Subcutaneous adipose tissue (tissue), 4 donors: ENCODE measurements around the gene CLPSL1. TPM values are rescaled to one million over a fixed set of nuclear protein-coding genes. Genes with fewer than 3 reads are reported as not detected.

Source experiments
- total RNA-seq, 4 donors: library from RNA; depleted of rRNA; stranded (reverse); fragments of >200 nt; gene quantifications; one replicate each; pipeline ENCODE4 v1.1.0, GENCODE V29; 2016
- TF ChIP-seq, protein P1 (sequence below): fragments of 450-650 bp; IDR thresholded peaks from one replicate; pipeline ENCODE4 v1.5.1; 2016; ENCODE audit warnings: low read depth, mild to moderate bottlenecking, control low read depth, antibody characterized with exemption, moderate library complexity

The CLPSL1 gene, protein sequence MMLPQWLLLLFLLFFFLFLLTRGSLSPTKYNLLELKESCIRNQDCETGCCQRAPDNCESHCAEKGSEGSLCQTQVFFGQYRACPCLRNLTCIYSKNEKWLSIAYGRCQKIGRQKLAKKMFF
- not detected for total RNA-seq

DNA sequence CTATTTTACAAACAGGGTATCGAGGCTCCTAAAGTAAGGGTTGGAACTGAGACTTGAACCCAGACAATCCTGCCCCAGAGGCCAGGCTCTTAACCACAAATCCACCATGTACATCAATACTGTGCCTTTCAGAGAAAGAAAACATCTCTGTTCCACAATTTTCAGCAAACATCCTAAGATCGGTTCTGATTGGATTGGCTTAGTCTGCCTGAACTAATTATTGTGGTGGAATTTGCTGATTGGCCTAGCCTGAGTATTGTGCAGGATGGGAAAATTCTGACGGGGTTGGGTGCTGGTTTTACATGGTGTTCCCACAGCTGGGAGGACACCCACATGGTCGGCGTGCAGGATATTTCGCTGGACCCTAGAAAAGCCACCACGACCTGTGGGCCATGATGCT lies at the start of gene CLPSL1:
TSS of gene CLPSL1 (plus strand) at position 301 of the 400 bp plus-strand sequence. CDS start at position 393, 92 bp downstream.
- TF ChIP-seq, protein P1, sequence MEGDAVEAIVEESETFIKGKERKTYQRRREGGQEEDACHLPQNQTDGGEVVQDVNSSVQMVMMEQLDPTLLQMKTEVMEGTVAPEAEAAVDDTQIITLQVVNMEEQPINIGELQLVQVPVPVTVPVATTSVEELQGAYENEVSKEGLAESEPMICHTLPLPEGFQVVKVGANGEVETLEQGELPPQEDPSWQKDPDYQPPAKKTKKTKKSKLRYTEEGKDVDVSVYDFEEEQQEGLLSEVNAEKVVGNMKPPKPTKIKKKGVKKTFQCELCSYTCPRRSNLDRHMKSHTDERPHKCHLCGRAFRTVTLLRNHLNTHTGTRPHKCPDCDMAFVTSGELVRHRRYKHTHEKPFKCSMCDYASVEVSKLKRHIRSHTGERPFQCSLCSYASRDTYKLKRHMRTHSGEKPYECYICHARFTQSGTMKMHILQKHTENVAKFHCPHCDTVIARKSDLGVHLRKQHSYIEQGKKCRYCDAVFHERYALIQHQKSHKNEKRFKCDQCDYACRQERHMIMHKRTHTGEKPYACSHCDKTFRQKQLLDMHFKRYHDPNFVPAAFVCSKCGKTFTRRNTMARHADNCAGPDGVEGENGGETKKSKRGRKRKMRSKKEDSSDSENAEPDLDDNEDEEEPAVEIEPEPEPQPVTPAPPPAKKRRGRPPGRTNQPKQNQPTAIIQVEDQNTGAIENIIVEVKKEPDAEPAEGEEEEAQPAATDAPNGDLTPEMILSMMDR: no peak

DNA sequence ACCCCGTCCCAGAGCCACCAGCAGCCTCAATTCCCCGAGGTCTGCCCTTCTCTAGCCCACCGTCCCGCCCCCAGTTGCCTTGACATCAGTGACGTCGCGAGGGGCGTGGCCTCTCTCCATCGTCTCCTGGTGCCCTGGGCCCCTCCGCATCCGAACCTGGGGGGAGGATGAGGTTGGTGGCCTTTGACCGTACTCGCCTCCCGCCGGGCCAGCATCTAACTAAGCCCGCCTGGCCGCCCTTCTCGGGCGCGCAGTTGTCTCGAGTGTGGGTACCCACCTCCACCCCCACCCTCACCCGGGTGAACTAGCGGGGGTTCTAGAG lies 49.4 kb upstream of the CLPSL1 start:
- TF ChIP-seq, protein P1: no peak

DNA sequence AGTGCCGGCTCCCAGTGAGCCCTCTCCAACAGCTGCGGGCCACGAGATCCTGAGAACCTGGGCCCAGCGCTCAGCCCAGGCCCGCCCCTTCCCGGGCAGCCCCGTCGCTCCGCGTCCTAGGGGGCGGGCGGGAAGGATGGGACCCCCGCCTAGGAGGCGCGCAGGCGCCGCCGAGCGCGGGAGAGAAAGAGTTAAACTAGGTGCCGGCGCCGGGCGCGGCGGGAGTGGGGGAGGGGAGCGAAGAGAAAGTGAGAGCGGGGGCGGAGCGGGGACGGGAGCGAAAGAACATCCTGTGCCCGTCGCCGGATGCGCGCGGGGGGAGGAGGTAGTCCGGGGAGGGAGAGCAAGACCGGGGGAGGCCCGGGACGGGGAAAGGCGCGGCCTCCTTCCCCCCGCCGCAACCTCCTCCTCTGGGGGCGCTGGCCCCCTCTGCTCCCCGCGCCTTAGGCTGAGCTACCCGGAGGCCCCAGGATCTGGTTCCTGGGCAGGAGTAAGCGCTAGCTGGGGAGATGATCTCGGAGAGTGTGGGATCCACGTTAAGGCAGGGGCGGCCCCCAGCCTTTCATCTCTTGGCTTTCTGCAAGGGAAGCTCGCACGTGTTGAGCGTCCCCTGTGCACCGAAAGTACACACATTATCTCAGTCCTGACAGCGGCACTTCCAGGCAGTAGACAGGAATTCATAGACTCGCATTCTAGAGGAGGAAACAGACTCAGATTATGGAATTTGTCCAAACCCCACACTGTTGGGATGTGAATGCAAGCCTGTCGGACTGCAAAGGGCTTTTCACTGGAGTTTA lies 48.9 kb upstream of the CLPSL1 start:
- TF ChIP-seq, protein P1: no peak

DNA sequence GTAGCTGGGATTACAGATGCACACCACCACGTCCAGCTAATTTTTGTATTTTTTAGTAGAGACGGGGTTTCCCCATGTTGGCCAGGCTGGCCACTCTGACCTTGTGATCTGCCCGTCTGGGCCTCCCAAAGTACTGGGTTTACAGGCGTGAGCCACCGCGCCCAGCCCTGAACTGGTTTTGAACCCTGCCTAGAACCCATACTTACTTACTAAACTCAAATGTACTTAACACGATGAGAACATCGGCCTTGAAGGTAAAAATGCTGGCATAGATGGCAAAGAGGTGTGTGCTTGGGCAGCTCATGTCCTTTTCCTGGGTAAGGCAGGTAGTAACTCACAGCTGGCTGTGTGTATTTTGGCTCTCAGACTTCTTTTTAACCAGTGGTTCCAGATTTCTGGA lies 47.2 kb upstream of the CLPSL1 start:
- TF ChIP-seq, protein P1: no peak

DNA sequence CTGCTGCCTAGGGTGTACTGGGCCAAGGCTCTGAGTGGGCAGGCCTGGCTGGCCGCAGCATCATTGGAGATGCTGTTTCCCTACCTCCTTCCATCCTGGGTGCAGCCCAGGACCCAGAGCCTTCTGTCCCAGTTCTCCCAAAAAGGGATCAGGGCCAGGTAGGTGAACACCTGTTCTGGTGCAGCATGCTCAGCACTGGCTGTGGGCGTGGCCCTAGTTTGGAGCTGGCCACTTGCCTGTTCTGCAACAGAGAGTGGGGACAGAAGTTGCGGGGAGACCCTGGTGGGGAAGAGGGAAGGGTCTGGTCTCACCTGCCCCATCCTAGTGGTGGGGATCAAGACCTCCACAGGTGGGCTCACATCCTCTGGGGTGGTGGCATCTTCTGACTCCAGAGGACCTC lies 45.4 kb upstream of the CLPSL1 start:
- TF ChIP-seq, protein P1: no peak

DNA sequence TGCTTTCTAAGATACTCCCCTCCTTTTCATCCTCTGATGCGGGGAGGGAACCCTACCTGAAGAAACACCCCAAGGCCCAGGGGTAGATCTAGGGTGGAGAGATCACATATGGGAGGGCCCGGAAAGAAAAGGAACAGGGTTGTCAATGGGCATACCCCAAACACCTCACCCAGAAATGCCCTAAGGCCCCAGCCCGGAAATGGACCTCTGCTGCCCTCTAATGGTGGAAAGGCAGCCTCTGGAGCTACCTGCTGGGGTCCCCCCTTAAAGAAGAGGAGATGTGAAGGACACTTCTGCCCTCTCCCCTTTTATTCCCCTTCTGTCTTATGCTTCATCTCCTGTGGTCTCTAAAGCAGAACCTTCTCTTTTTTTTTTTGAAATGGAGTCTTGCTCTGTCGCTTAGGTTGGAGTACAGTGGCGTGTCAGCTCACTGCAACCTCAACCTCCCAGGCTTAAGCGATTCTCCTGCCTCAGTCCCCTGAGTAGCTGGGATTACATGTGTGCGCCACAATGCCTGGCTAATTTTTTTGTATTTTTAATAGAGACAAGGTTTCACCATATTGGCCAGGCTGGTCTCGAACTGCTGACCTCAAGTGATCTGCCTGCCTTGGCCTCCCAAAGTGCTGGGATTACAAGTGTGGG lies 44.4 kb upstream of the CLPSL1 start:
- TF ChIP-seq, protein P1: no peak

DNA sequence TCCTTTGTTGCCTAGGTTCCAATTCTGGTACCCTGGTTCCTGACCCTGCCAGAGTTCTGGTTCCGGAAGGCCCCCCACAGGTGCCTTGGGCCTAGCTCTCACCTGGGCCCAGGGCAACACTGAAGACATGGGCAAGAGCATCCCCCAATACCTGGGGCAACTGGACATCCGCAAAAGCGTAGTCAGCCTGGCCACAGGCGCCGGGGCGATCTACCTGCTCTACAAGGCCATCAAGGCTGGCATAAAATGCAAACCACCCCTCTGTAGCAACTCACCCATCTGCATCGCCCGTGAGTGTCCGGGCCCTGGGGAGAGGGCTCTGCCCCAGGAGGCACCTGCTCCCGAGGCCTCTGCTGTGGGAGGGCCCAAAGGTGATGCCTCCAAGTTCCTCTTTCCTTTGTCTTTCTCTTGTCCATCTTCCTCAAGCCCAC lies 43.8 kb upstream of the CLPSL1 start, which contains the start of gene ARMC12:
TSS of gene ARMC12 (plus strand) at position 51 of the 431 bp plus-strand sequence. CDS start at position 128, 77 bp downstream.
- TF ChIP-seq, protein P1: no peak
